ENCODE measurements around the gene STAP2.

The STAP2 gene, protein sequence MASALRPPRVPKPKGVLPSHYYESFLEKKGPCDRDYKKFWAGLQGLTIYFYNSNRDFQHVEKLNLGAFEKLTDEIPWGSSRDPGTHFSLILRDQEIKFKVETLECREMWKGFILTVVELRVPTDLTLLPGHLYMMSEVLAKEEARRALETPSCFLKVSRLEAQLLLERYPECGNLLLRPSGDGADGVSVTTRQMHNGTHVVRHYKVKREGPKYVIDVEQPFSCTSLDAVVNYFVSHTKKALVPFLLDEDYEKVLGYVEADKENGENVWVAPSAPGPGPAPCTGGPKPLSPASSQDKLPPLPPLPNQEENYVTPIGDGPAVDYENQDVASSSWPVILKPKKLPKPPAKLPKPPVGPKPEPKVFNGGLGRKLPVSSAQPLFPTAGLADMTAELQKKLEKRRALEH

DNA sequence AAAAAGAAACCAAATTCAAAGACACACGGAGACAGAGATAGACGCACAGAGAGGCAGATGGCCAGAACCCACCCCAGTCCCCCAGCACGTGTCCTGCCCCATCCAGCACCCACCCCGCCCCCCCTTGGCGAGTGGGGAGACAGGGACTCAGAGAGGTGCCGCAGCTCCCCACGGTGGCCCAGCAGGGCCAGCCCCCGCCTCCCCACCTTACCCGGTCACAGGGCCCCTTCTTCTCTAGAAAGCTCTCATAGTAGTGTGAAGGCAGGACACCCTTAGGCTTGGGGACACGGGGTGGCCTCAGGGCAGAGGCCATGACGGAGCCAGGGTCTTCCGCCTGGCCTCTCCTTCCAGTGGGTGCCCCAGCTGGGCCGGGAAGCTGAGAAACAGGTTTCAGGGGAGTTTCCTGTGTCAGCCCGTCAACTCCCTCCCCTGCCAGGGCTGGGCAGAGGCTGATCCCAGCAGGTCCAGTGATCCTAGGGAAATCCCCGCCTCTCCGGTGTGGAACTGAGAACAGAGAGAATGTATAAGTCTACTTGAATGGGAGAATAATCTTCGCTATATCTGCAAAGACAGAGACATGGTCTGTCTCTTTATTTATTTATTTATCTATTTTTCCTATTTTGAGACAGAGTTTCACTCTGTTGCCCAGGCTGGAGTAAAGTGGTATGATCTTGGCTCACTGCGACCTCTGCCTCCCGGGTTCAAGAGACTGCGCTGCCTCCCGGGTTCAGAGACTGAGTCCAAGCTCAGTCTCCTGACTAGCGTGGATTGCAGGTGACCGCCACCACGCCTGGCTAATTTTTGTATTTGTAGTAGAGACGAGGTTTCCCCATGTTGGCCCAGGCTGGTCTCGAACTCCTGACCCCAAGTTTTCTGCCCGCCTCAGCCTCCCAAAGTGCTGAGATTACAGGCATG, at the start of gene STAP2:
STAP2 (minus strand) TSS at position 387 of the 915 bp plus-strand sequence; CDS start at position 313, 74 bp downstream.
- no peak for ATAC-seq
- peak in 1 of 2 donors; percentile 26 for DNase-seq
- Mint-ChIP-seq H3K27me3 (no peaks in the 10 kb centered on the region), H3K4me1 (peaks cover 31% of the 10 kb centered on the region), H3K4me3 (peak within 1 kb of the TSS; percentile 90 to 96), H3K27ac (peak within 1 kb of the TSS; percentile 92 to 98), H3K9me3 (peaks cover 15 to 19% of the 10 kb centered on the region in 2 donors)

DNA sequence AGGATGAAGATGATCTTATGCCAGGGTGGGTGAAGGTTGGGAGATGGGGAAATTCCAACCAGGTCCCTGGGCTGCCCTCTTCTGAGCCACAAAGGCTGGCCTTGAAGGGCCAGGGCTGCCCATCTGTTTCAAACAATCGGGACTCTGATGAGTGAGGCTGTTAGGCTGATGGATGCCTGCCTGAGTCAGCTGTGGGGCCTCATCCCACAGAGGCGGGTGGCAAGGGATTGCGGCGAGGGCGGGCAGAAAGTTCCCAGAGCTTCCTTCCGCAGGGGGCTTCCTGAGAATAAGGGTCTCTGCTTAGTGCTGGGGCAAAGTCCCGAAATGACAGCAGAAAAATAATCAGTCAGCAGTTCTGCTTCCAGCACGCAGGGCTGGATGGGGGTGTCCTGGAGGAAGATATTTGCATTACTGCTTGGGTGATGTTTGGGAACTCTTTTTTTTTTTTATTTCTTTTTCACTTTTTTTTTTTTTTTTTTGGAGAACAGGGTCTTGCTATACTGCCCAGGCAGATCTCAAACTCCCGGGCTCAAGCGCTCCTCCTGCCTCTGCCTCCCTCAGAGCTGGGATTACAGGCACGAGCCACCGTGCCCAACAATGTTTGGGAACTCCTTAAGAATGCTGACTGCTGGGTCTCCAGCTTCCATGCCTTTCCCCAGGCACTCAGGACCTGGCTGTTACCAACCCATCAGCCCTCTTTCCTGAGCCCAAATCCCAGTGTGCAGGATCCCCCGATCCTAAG, 47.6 kb upstream of the STAP2 start:
- Mint-ChIP-seq H3K9me3 (no peaks in the 10 kb centered on the region), H3K4me3 (no peak overlapping the region), H3K4me1 (peaks cover 40% of the 10 kb centered on the region), H3K27ac (peak overlapping the region in 1 of 2 donors; percentile 34), H3K27me3 (no peaks in the 10 kb centered on the region)
- no peak for DNase-seq
- no peak for ATAC-seq

DNA sequence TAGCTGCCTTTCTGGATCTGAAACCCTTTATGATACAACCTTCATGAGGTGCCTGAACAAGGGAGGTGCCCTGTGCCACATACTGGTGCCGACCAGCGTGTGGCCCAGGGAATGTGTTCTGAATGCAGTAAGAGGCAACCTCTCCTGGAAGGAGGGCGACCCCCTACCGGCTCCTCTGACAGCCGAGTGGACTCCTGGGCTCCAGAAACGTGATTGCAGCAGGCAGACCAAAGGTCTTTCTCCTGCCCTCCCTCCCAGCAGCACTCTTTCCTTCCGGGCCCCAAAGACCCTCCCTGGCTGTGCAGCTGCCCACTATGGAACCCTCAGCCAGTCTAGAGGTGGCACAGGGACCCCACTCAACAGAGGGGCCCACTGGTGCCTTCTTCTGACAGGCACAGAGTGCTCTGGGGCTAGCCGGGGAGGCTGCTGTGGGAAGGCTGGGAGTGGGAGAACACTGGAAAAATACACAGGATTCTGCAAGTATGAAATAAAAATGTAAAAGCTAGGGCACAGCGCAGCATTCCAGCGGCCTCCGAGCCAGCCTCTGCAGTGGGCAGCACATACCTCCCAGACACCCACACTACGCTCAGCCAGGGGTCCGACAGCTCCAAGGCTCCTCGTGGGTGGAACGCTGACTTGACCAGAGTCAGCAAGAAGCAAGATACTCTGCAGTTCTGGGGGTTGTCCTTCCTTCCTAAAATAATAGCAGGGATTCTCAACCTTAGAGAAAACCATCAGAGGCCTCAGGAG, 46.8 kb upstream of the STAP2 start:
- ATAC-seq, result no peak
- no peaks in the 10 kb centered on the region for H3K27me3 Mint-ChIP-seq

DNA sequence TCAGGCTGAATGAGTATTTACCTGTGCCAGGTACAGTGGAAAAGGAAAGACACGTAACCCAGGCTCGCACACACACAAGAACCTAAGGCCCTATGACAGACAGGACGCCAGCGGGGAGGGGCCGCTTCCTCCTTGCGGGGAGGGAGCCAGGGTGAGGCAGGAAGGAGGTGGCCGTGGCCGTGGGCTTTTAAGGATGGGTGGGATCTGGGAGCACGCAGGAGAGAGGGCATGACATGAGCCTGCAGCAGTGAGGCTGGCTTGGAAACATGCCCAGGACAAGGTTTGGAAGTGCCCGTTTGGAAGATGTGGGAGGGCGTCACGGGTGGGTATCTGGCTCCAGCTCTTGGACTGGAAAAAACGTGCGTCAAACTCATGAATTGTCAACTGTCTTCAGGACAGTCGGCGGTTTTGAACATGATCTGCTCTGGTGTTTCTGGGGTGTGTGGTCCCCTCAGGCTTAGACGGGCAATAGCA, 41.7 kb upstream of the STAP2 start:
- peak; percentile 26 to 40 for DNase-seq
- no peaks in the 10 kb centered on the region for H3K27me3 Mint-ChIP-seq
- peak overlapping the region; percentile 73 to 87 for H3K4me3 Mint-ChIP-seq
- peaks cover 78% of the 10 kb centered on the region for H3K4me1 Mint-ChIP-seq
- no peaks in the 10 kb centered on the region for H3K9me3 Mint-ChIP-seq
- peak overlapping the region in 1 of 2 donors; percentile 59 for H3K27ac Mint-ChIP-seq
- peak; percentile 77 for ATAC-seq

More for the DNA sequence above, 46.8 kb upstream of the STAP2 start:
- no peaks in the 10 kb centered on the region for H3K9me3 Mint-ChIP-seq
- peaks cover 40% of the 10 kb centered on the region for H3K4me1 Mint-ChIP-seq
- H3K27ac Mint-ChIP-seq, result no peak overlapping the region
- DNase-seq, result no peak
- H3K4me3 Mint-ChIP-seq, result no peak overlapping the region

DNA sequence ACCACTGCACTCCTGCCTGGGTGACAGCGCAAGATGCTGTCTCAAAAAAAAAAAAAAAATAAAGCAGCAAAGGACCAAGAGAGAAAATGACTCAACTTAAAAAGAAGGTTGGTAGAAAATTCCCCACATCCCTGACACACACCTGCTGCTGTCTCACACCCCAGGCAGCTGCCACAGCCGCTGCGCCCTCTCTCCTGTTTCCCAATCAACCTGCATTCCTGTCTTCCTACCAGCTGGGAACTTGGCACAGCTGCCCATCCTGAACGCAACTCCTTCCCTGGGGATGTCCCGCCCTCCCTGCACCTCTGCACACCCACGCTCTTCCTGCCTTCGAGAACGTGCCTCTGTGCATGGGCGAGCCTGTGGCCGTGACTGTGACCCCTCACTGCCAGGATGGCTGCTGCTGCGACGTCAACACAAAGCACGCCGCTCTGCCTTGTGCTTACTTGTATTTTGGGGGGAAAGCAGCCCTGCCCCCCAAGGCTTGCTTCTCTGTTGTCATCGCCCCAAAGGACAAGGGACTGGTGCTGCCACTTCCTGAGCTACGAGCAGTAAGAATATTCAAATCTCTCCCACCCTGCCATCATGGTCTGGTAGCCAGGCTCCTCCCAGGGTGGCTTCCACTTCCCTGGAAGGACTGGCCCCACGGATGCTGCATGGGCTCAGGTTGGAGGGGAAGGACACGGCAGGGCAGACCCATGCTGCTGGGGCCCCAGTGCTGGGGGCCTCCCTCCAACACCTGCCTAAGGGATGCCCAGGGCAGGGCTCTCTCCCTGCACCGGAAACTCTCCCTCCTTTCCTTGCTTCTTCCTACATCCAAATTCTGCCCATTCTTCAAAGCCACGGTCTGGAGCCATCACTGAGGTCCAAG, 41.0 kb upstream of the STAP2 start:
- peak; percentile 68 for ATAC-seq
- peak; percentile 24 to 46 for DNase-seq
- Mint-ChIP-seq H3K27ac (peak overlapping the region; percentile 71 to 73), H3K4me1 (peaks cover 84% of the 10 kb centered on the region), H3K27me3 (no peaks in the 10 kb centered on the region), H3K4me3 (peak overlapping the region; percentile 73 to 87), H3K9me3 (no peaks in the 10 kb centered on the region)

DNA sequence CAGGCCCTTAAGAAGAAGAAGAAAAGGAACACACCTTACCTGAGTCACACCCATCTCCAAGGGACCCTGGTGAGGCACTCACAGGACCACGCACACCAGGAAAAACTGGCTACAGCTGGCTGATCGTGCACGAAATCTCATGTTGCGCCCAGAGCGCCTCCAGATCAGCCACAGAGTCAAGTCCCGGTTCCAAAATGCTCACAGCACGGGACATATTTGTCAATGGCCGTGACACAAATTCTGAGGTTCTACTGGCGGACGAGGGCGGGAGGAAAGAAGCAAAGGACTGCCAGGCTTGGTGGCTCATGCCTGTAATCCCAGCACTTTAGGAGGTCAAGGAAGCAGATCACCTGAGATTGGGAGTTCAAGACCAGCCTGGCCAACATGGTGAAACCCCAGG, 40.3 kb upstream of the STAP2 start:
- no peaks in the 10 kb centered on the region for H3K27me3 Mint-ChIP-seq
- peak overlapping the region; percentile 73 to 87 for H3K4me3 Mint-ChIP-seq
- DNase-seq, result no peak
- no peaks in the 10 kb centered on the region for H3K9me3 Mint-ChIP-seq
- no peak overlapping the region for H3K27ac Mint-ChIP-seq
- ATAC-seq, result no peak
- H3K4me1 Mint-ChIP-seq, result peaks cover 89% of the 10 kb centered on the region

DNA sequence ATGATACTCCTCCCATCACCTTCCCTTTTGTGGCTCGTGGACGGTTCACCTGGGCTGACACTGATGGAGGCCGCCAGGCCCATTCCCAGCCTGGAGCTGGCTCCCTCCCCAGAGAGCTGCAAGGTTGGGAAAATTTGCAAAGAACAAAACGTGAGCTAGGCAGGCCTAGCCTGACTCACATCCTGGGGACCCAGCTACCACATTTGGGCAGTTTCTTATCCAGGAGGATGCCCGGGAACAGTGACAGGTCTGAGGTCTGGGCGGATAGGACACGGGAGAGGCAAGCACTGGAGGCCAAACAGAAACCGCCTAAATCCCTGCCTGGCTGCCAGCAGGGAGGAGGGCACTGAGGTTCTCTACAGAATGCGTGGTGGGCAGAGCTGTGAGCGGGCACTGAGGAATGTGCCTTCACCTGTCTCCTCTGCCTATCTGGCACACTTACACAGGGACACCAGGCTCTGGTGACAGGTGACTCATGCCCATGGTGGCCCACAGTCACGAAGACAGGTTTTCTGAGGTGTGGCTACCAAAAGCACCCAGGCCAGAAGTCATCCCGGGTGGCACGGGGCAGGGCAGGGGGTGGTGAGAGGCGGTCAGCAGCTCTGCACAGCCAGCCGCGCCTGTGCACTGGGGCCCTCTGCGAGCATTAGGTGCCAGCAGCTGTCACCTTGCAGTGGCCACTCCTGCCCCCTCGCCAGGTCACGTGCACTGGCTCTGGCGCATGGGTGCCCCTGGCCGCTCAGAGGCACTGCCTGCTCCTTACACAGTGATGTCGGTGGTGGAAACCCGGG, 38.6 kb upstream of the STAP2 start:
- Mint-ChIP-seq H3K9me3 (no peaks in the 10 kb centered on the region), H3K4me3 (peak overlapping the region in 1 of 2 donors; percentile 19), H3K27ac (peak overlapping the region in 1 of 2 donors; percentile 27), H3K4me1 (peaks cover 95% of the 10 kb centered on the region), H3K27me3 (no peaks in the 10 kb centered on the region)
- ATAC-seq (no peak), DNase-seq (no peak)

DNA sequence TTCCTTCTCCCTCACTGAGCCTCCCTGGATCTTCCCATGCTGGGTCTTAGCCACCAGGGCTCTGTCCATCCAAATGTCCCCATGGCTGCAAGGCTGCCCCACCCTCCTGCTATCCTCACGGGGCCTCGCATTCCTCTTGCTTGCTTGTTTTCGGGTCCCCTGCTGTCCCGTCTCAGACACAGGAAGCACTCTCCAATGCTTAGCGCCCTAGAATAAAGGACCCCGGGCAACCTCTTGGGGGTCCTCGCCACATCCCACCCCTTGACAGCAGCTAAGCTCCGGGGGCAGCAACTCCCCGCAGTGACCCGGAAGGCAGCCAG, 38.0 kb upstream of the STAP2 start:
- no peaks in the 10 kb centered on the region for H3K9me3 Mint-ChIP-seq
- H3K4me3 Mint-ChIP-seq, result peak overlapping the region in 1 of 2 donors; percentile 43
- H3K27me3 Mint-ChIP-seq, result no peaks in the 10 kb centered on the region
- DNase-seq, result no peak
- ATAC-seq, result no peak
- H3K27ac Mint-ChIP-seq, result peak overlapping the region in 1 of 2 donors; percentile 51
- H3K4me1 Mint-ChIP-seq, result peaks cover 95% of the 10 kb centered on the region

DNA sequence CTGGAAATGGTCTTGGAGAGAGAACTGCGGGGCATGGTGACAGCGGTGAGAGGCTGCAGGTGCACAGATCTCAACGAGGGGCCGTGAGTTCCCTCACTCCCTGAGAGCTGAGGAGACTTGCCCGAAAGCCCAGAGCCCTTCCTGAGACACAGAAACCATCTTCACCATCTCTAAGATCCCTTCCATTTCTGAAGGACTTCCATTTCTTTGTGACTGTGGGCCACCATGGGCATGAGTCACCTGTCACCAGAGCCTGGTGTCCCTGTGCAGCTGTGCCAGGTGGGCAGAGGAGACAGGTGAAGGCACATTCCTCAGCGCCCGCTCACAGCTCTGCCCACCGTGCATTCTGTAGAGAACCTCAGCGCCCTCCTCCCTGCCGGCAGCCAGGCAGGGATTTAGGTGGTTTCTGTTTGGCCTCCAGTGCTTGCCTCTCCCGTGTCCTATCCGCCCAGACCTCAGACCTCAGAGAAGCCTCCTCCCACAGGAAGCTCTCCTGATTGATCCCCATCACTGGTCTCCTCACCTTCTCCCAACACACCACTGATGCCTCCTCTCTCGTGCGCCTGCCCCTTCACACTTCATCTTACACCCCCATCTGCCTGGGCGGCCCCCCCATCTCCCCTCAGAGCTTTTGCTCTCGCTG, 37.5 kb upstream of the STAP2 start:
- Mint-ChIP-seq H3K4me3 (no peak overlapping the region), H3K9me3 (no peaks in the 10 kb centered on the region), H3K27me3 (no peaks in the 10 kb centered on the region), H3K4me1 (peaks cover 95% of the 10 kb centered on the region), H3K27ac (peak overlapping the region in 1 of 2 donors; percentile 51)
- ATAC-seq, result no peak
- DNase-seq, result no peak

DNA sequence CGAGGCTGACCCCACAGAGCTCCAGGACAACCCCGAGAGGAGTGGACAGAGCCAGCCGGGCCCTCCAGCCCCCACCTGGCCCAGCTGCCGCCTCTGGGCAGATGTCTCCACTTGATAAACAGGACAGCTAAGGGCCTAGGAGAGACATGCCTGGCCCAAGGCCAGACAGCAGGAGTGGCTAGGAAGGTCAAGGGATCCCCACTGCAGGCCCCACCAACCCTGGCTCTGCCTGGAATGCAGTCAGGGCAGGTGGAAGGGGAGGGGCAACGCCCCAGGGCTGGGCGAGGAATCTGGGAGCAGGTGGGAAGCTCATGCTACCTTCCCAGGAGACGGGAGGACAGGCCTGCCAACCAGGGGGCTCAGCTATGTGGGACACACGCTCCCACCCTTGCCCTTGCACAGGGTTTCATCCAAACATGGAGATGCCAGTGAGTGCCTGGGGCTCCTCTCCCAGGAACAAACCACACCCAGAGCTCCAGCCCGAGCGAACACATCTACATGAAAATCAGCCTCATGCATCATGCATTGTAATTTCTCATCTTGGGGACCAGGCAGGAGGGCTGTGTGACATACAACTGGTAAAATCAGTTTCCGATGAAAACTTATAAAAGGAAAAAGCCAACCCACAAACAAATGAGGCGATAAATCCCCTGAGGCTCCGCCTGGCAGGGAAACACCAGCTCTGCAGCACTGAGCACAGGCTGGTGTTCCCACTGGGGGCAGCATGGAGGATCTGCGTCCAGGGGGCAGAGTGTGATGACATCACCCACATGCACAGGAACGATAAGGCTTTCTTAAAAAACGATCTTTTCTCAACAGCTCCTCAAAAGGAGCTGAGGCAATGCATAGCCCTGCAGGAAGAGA, 36.8 kb upstream of the STAP2 start:
- peaks cover 95% of the 10 kb centered on the region for H3K4me1 Mint-ChIP-seq
- DNase-seq (no peak), ATAC-seq (no peak)
- no peaks in the 10 kb centered on the region for H3K9me3 Mint-ChIP-seq
- peak overlapping the region in 1 of 2 donors; percentile 50 for H3K27ac Mint-ChIP-seq
- no peak overlapping the region for H3K4me3 Mint-ChIP-seq
- H3K27me3 Mint-ChIP-seq, result no peaks in the 10 kb centered on the region

DNA sequence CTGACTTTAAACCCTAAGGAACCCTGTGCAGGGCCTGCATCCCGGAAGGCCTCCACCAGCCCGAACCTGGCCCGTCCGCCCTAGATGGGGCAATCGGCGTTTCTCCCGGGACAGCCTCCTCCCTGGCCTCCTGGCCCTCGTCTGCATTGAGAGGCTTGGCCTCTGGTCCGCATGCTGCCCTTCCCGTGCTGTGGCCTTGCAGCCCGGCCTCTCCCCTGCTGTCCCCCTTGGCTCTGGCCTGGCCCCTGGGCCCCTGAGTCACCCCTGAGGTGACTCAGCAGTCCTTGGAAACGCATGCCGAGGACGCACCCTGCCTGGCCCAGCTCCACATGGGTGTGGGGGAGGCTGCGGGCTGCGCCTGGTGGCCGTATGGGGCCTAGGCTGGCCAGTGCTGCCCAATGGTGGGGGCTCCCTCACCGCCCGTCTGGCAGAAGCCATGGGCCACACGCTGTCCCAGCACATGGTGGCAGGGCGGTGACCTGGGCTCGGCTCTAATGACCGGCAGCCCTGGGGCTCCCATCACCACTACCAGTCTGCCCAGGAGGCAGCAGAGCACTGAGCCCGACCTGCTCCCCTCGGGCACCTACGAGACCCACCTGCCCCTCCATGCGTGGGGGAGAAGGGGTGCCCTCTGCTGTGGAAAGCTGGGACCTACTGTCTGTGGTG, 36.0 kb upstream of the STAP2 start:
- Mint-ChIP-seq H3K4me1 (peaks cover 95% of the 10 kb centered on the region), H3K4me3 (no peak overlapping the region), H3K27me3 (no peaks in the 10 kb centered on the region), H3K9me3 (no peaks in the 10 kb centered on the region), H3K27ac (no peak overlapping the region)
- ATAC-seq (no peak), DNase-seq (no peak)
